Measurements from ENCODE around the gene HTR6.

GRCh38 chr1:19662313-19662712 lies 2.4 kb upstream of the HTR6 start:
- TF ChIP-seq YY1 (IDR thresholded peaks at IDR 0.05; ENCODE audit: low read depth) = no peak
- no peak for TF ChIP-seq EP300 (IDR thresholded peaks at IDR 0.05; ENCODE audit: borderline replicate concordance)
- no peak for TF ChIP-seq TCF12 (IDR thresholded peaks at IDR 0.05; ENCODE audit: low read depth)
- no peak for TF ChIP-seq RAD21 (IDR thresholded peaks at IDR 0.05; ENCODE audit: low read depth)
- no peak for TF ChIP-seq ZBTB7A (IDR thresholded peaks at IDR 0.05; ENCODE audit: low read depth)
- TF ChIP-seq CEBPB (IDR thresholded peaks at IDR 0.05) = no peak
